Islet of Langerhans (tissue), 1 donor: Measurements from ENCODE around the gene CHMP5.
A peak's percentile ranks its signal among the peaks of the same experiment; 100 is the strongest.

Experiments used
- FAIRE-seq: peaks from one replicate; lab custom pipeline; 2011; peaks lifted over from hg19 to GRCh38; lab: Jason Lieb, UNC

CHMP5 gene

DNA sequence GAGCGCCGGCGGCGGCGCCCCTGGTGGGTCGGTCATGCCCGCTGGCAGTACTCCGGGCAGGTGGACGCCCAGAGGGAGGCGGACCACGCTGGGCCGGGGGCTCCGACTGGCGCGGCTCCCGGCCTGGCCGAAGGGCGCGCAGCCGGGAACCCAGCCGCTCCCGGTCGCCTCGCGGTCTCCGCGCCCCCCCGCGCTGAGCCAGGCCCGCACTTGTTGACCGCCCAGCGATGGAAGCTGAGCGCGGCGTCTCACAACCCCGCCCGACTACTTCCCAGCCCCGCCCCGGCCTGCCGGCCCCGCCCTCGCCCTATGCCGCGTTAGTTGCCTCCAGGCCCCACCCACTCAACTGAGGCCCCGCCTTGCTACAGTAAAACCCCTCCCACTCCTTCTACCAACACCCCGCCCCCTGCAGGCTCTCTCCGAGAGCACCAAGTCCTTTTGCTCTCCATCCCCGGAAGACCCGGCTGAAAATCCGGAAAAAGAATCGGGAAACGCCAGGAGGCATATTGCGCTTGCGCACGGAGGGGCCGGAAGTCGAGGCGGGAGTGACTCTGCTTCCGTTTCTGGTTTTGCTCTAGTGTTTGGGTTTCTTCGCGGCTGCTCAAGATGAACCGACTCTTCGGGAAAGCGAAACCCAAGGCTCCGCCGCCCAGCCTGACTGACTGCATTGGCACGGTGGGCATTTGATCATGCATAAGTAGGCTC is at the start of gene CHMP5, which contains the start of gene BAG1:
Gene CHMP5, plus strand, starts transcription at position 577 of the 705 bp plus-strand sequence. Its CDS starts 30 bp downstream, at position 607.
Gene BAG1, minus strand, starts transcription at position 236 of the 705 bp plus-strand sequence.
- peak; percentile 93 for FAIRE-seq

DNA sequence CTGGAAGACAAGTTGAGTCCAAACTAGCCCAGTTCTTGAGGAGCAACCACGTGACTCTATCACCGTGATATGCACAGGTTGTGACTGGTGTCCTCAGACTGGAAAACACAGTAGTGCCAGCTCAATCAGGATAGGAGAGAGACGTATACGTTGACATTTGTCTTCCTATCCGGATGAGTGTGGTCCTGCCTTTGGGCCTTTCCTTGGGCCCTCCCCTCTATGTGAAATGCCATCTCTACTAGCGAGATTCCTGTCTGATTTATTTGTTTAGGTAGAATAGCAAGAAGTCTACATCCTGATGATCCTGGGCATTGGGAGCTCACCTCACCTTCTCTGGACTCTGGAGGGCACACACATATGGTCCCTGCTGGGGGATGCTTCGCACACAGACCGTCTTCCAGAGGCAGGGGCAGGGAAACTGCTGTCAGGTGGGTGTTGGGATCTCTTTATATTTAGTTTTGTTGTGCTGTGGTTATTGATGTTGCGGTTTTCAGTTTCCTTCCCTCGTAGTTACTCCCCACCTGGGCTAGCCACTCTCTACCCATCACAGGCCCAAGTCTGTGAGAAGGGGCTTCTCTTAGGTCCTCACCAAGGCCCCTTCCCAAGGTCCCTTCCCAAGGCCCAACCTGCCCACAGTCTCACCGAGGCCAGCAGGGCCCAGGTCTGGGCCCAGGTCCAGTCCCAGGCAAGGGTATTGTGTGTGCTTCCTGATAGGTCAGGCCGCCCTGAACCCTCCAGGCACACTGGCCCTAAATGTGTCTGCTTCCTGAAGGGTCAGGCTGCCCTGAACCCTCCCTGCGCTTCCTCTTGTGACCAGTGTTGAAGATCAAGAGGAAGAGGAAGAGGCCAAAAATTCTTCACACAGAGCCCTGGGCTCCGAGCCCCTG is 43.9 kb upstream of the CHMP5 start:
- no peak for FAIRE-seq

DNA sequence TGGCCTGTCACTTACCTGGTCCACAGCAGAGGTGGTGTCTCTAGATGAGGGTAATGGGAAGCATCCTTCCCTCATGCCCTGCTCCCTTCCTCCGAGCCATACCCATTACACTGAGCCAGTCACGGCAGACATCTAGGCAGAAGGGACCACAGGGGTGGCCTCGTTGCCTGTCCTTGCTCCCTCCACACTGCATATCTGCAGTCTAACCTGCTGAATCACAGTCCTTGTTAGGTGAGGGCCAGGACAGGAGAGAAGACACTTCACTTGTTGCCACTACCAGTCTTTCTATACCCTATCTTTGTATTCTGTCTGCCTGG is 43.3 kb upstream of the CHMP5 start:
- FAIRE-seq, result no peak

- no peak for FAIRE-seq
Observed at GRCh38 chr9:33222031-33222430, 42.8 kb upstream of the CHMP5 start.

- FAIRE-seq, result no peak
Observed at GRCh38 chr9:33223696-33224095, 41.2 kb upstream of the CHMP5 start.

DNA sequence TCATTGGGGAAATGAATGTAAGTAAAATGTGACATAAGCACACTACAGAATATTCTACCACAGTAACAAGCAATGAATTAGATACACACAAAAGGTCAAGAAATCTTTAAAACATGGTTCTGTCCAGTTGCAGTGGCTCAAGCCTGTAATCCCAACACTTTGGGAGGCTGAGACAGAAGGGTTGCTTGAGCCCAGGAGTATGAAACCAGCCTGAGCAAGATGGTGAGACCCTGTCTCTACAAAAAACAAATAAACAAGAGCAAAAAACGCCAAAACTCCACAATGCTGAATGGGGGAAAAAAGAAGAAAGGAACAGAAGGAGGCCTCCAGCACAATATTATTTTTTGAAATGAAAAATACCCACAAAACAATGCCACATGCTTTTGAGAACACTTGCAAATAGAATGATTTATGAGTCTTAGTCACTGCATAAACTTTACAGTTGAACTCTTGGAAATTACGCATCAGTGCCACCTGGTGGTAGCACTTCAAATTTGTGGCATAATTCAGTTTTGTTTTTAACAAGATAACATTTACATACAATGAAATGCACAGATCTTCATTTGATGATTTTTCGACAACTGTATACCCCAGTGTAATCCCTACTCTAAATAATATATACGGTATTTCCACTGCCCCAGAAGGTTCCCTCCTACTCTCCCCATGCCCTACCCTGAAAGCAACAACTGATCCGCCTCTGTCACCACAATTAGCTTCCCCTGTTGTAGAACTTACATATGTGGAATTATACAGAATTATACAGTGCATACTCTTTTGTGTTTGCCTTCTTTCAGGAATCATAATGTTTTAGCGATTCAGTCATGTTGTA is 39.3 kb upstream of the CHMP5 start:
- peak; percentile 98 for FAIRE-seq

DNA sequence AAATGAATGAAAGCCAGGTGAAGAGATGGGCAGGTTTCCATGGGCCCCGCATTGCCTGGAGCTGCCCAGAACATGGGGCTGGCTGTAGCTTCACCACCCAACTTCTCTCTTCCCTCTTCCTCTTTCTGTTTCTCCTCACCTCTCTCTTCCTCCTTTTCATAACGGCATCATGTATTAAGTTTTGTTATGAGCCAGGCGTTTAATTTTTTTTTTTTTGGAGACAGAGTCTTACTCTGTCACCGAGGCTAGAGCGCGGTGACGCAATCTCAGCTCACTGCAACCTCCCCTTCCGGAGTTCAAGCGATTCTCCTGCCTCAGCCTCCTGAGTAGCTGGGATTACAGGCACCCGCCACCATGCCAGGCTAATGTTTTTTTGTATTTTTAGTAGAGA is 37.8 kb upstream of the CHMP5 start:
- no peak for FAIRE-seq

DNA sequence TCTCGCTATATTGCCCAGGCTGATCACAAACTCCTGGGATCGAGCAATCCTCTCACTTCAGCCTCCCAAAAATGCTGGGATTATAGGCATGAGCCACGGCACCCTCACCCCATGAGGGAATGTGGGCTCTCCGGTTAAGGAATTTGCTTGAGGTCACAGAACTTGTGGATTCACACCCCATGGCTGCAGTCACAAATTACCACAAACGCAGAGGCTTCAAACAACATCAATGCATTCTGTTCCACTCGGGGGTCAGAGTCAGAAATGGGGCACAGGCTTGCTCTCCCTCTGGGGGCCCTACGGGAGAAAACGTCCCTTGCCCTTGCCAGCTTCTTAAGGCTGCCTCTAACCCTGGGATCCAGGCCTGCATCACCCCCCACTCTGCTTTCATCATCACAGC is 37.1 kb upstream of the CHMP5 start:
- no peak for FAIRE-seq

- FAIRE-seq, result no peak
Observed at GRCh38 chr9:33228606-33229005, 36.2 kb upstream of the CHMP5 start.

DNA sequence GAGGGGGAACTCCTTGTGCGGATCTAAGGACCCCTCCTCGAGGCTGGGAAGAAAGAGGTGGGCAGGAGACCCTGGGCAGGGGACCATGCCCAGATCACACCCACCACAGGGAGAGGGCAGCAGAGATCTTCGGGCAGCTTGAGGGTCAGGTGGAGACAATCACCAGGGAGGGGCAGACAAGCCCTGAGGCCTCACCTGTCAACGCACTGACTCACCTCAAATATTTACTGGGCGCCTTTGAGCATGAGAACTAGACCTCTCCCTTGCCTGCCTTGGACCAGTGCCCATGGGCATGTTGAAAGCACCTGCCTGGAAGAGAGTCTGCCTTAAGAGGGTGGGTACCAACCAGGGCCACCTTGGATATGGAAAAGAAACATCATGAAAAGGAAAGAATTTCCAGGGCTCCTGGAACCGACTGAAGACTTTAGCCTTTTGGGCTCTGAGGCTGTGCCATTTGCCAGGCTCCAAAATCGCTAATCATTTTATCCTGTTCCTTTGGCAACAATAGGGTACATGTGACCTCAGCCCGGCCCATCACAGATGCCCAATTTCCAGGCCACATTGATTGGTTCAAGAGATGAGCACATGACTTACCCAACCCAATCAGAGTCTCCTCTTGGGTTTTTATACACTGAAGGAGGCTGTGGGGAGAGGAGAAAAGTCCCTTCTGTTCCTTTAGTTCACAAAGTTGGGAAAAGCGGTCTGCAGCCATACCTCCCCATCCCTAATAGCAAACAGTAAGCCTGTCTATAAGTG is 35.3 kb upstream of the CHMP5 start:
- FAIRE-seq, result no peak

GRCh38 chr9:33230756-33231622 is 33.9 kb upstream of the CHMP5 start:
- no peak for FAIRE-seq

DNA sequence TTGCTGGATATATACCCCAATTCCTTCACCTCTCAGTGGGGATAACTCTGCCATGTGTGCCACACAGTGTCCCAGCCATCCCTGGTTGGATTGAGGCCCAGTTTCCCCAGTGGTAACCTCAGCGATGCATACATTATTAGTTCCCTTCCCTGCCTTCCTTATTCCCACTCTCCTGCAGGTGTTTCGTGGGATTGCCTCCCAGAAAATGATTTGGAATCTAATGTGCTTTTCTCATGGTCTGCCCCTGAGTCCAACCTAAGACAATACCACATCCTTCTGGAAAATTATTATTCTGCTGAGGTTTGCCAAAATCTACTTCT is 33.3 kb upstream of the CHMP5 start:
- FAIRE-seq, result no peak

DNA sequence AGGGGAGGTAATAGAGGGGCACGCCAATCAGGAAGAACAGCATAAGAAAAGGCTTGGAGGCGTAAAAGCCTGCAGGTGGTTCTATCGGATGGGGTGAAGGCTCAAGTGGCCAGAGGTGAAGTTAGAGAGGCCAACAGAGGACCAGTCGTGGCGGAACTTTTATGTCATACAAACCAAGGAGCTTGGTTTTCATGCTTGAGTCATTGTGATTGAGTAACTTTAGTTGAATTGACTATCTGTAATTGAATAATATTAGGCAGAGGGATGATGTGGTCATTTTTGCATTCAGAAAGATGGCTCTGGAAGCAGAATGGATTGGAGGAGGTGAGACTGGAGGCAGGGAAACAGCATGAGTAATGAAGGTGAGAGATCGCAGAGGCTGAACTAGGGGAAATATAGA is 32.0 kb upstream of the CHMP5 start:
- FAIRE-seq, result no peak

- peak; percentile 13 for FAIRE-seq
Observed at GRCh38 chr9:33233626-33234342, 31.1 kb upstream of the CHMP5 start.

- FAIRE-seq, result no peak
Observed at GRCh38 chr9:33234511-33235467, 30.1 kb upstream of the CHMP5 start.

DNA sequence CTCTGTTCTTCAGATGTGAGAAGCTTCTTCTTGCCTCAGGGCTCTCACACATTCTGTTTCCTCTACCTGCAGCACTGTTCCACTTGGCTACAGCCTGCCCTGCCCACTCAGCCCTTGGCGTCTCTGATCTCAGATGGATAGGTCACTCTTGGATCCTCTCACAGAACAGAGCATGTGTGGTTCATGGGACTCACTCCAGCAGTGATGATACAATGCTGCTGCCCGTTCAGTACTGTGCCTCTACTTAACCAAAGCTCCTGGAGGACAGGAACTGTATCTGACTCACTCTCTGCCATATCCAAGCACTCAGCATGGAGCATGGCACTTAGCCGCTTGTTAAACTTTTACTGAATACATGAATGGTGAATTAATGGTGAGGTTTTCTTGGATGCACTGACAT is 28.3 kb upstream of the CHMP5 start:
- FAIRE-seq, result no peak

DNA sequence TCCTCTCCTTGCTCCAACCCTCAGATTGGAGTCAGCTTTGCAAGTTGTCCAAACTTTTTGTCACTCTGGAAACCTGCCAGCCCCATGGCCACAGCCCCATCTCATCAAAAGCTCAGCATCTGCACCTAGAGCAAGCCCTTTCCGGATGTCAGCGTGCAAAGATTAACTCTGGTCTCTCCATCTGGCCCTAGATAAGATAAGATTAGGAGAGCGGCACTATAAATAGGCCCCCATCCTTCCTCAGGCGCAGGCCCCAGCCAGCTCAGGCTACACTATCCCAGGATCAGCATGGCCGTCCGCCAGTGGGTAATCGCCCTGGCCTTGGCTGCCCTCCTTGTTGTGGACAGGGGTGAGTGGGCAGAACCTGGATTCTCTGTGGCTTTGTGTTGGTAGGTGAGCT is 24.9 kb upstream of the CHMP5 start, which contains the start of gene SPINK4:
Gene SPINK4, plus strand, starts transcription at position 247 of the 400 bp plus-strand sequence. Its CDS starts 42 bp downstream, at position 289.
- no peak for FAIRE-seq

DNA sequence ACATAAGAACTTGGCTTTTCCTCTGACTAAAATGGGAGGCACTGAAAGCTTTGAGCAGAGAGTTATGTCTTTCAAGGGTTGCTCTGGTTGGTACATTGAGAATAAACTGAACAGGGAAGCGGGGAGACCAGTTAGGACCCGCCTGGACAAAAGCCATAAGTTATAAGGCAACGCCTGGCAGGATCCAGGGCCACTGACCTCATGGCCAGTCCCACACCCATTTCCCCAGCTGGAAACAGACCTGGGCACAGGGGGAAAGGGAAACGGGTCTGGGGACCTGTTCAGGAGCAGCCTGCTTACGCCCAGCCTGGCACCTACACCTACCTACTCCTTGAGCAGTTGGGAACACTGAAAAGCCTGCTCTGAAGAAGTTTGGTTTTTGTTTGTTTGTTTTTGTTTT is 23.6 kb upstream of the CHMP5 start:
- no peak for FAIRE-seq

DNA sequence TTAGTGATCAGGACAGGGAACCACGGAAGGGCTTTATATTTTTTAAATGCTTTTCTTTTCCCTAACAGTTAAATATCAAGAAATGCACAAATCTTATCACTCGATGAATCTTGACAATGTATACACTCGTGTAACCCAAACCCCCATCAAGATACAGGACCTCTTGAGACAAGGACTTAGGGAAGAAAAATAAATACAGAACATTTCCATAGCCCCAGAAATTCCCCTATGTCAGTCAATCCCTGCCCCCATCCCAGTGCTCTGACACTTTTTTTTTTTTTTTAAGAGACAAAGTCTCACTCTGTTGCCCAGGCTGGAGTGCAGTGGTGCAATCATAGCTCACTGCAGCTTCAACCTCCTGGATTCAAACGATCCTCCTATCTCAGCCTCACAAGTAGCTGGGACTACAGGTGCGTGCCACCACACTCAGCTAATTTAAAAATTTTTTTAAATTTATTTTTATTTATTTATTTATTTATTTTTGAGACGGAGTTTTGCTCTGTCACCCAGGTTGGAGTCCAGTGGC is 22.2 kb upstream of the CHMP5 start:
- no peak for FAIRE-seq
